GM21717 (cell line): ENCODE measurements around the gene DCDC1.

Experiments
- ATAC-seq: cut with Tn5 transposase; IDR thresholded peaks from one replicate; pipeline ENCODE4 v1.9.1; 2021; ENCODE audit warnings: mild to moderate bottlenecking, moderate library complexity; ENCODE audit not compliant: unreplicated experiment

DCDC1 gene

DNA sequence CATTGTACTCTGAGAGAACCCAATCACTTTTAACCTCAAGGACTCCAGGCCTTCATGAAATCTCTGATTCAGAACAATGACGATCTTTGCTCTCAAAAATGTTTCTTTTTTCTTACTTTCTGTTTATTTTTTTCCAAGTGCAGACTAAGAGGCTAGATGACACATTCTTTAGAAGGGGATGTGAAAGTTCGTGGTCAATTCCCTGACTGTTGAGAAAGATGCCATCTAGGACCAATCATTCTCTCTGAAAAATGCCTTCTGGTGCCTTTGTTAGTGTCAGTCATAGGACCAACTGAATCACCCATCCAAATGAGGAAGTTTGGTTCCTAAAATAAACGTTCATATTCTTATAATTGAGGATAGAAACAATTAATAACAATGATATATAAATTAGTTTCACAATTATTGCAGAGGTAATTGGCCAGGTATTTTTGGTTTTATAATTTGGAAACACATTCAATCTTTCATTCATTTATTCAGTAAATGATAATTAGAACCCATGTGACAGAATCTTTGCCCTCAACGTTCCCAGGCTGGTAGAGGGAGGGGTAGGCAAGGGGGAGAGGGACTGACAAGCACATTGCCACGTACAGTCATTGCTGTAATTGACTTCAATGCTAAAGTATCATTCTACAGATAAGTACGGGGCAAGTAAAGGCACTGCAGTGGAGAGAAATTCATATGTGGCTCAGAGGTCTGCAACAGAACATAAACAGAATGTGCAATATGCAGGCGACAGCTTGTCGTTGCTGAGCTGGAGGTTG is 450.0 kb downstream of the DCDC1 start:
- ATAC-seq: peak; percentile 84

- peak; percentile 58 for ATAC-seq
Observed at GRCh38 chr11:30917859-30918478, 451.6 kb downstream of the DCDC1 start.

DNA sequence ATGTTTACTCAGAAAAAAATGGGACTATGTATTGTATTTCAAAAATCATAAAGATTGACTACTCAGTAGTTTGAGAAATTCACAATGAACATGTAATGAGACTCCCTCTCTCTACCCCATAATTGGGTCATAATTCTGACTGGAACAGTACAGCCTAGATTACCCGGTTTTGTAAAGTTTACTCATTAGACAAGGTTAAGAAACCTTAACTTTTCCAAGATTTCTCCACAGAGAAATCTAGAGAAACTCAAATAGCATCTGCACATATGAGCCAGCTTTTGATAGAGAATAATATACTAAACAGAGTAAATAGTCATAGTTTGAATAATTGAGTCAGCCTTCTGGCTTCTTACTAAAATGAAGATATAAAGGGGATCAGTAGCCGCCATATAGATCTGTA is 452.3 kb downstream of the DCDC1 start:
- ATAC-seq: no peak

GRCh38 chr11:30916764-30917163 is 452.8 kb downstream of the DCDC1 start:
- ATAC-seq: no peak

- no peak for ATAC-seq
Observed at GRCh38 chr11:30914143-30914762, 455.3 kb downstream of the DCDC1 start.

DNA sequence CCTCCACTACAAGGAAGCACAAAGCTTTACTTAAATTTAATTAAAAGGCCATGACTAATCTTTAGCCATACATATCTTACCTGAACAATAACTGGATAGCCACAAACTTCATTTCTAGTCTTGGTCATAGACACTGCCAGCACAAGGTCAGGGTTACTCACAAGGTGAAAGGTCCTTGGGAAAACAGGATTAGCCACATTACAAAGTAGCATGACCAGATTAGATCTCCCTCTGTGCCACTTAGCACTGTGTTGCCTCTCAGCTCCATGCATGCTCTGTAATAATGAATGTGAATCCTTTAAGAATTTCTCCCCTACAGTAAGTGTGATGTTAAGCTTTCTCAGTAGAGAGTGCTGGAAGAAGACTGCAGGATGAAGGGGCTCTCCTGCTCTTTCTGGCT is 458.3 kb downstream of the DCDC1 start:
- no peak for ATAC-seq

DNA sequence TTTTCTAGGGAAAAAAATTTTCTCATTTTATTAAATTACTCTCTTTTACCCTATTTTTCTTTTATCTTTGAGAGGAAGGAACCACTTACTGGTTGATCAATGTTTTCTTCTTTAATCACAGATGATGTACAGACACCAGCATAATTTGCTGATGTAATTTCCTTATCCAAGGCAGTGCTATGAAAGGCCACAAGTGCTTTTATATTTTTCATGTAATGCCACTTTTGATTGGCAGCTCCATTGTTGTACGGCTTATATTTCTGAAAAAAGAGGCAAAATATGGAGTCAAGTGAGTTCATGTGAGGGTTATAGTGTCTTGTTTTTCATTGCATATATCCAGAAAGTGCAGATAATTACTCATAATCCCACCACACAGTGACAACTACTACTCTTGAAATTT is 460.7 kb downstream of the DCDC1 start:
- no peak for ATAC-seq

DNA sequence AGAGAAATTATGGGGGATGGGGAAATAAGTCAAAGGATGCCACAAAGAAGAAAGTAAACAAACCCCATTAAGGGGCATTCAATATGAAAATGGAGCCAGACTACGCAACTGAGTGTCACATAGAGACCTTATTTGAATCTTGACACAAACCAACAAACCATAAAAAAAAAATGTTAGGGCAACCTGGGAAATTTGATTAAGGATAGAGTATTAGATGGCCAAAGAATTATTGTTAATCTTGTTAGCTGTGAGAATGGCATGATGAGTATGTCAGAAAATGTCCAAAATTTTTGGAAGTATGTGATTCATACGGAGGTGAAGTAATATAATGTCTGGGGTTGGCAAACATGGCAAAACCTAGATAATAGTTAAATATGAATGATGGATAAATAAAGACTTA is 461.3 kb downstream of the DCDC1 start:
- ATAC-seq: no peak

- ATAC-seq: no peak
Observed at GRCh38 chr11:30902929-30903328, 466.6 kb downstream of the DCDC1 start.

GRCh38 chr11:30895046-30895445 is 474.5 kb downstream of the DCDC1 start:
- no peak for ATAC-seq

DNA sequence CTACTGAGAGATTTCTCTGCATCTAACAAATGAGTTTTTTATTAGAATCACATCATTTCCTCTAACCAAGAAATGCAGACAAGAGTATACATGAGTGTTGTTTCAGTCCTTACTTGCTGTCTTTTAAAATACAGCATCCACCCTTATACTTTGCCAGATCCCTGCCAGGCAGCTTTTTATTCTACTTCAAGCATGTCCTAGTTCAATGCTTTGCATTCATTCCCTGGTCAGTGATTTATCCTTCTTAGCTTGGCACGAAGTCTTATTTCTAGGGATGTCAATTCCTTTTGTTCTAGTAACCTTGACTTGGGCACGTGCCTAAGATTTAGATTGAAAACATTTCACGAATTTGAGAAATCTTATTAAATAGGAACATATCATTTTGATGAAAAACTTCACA is 476.2 kb downstream of the DCDC1 start:
- no peak for ATAC-seq

DNA sequence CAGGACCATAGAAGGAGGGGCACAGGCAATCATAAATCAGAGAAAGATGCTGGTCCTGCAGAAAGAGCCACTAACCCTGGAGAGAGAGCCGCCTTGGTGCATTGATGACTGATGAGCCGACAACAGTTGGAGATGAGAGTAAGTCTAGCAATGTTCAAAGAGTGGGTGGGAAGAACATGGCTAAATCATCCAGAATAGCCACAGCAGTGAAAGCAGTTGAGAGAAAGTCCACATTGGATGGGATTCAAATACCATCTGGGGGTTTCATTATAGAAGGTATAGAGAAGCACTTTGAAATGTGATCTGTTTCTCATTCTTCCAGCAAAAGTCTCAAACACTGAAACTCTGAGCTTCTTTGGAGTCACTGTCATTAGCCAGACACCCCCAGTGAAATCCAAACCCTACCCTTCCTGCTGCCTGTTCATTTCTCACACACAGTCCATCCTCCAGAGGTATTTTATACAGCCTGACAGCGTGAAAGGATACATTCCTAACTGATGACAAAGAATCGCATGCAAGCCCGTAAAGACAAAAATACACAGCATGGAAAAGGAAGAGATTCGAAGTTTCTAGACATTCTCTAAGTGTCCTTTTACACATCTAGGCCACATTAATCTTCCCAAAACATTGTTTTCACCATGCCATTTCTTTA is 480.3 kb downstream of the DCDC1 start:
- ATAC-seq: no peak

- no peak for ATAC-seq
Observed at GRCh38 chr11:30879322-30880005, 490.1 kb downstream of the DCDC1 start.

DNA sequence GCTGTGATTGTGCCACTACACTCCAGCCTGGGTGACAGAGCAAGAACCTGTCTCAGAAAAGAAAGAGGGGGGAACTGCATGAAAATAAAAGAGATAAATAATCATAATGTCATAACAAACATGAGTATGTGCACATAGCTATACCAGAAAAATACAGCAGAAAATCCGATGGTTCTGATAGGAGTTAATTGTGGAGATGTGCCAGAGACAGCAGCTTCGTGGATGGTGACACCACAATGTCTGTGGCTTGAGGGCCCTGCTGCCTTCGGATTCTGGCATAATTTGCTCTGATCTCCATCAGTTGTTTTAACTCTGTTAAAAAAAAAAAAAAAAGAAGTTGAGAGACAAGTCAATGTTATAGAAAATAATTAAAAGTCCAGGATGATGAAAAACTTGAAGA is 491.1 kb downstream of the DCDC1 start:
- ATAC-seq: no peak

GRCh38 chr11:30876663-30877396 is 492.7 kb downstream of the DCDC1 start:
- ATAC-seq: no peak

GRCh38 chr11:30876228-30876627 is 493.3 kb downstream of the DCDC1 start:
- no peak for ATAC-seq

GRCh38 chr11:30875806-30876205 is 493.7 kb downstream of the DCDC1 start:
- no peak for ATAC-seq

DNA sequence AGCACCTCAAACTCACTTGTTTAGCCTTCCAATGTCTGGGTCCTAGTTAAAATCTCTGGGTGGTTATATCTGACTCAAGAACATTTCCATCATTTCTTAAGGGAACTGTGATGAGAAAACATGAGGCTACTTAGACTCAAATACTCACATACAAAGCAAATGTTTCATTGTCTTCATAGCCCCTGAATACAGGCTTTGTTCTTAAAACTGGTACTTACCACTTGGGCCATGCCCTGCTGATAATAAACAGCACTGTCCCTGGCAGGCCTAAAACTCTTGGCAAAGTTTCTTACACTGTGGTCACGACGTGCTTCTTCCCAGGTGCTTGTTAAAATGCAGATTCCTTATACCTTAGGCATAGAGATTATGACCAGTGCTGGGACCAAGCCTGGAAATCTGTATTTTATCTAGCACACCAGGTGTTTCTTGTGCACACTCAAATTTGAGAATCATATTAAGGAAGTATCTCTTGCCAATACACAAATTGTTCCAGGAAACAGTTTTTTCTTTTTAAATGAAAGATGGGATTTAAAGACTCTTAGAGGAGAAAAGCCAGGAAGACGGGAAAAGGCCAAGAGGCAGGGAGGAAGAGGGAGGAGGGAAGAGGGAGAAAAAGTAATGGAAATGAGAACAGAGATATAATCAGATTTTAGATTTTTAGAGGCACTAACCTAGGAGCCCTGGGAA is 495.5 kb downstream of the DCDC1 start:
- ATAC-seq: no peak

DNA sequence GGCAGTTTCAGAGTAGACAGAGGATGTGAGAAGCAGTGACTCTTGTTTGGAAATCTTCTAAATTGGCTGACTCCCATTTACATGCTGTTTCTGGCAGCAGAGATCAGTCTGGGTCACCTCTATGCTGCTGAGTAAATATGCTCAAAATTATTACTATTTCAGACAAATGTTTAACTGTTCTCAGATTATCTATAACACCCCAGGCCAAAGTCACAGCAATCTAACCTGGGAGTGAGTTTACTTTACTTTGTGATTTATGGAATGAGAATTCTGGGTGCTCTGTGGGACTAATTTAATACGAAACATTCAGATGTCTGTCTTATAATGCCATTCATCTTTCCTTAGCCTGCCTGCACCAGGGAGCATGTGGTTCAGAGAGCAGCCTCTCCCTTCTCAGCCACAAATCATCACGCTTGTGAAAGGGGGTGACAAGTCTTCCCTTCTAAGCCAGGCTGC is 500.9 kb downstream of the DCDC1 start:
- ATAC-seq: no peak

DNA sequence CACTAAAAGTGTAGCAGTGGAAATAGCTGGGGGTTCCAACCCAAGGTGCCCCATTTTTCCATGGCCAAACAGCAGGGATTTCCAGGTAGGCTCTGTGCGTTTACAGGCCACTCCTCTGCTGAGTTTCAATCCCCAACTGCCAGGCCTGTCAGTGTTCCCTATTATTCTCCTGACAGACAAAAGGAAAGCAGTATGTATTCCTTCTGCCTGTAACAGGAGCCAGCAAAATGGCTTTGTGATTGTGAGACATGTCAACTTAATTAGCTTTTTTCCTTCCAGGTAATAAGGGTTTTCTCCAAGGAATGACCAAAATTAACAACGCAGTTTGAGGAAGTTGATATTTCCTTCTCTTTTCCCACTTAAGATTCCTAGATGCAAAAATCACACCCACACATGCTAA is 506.3 kb downstream of the DCDC1 start:
- no peak for ATAC-seq
